ENCODE data around the gene AK1.
"Not testable (repeated sequence)": the region's sequence is repeated elsewhere in the genome, so short reads cannot be mapped to it uniquely, and the experiment has no call there.

Gene AK1

GRCh38 chr9:127884427-127884911, 7.0 kb upstream of the AK1 start:
- no peak for DNase-seq (ENCODE audit: low read depth)

- DNase-seq (ENCODE audit: low read depth) = no peak
Observed at GRCh38 chr9:127883959-127884358, 6.5 kb upstream of the AK1 start.

DNA sequence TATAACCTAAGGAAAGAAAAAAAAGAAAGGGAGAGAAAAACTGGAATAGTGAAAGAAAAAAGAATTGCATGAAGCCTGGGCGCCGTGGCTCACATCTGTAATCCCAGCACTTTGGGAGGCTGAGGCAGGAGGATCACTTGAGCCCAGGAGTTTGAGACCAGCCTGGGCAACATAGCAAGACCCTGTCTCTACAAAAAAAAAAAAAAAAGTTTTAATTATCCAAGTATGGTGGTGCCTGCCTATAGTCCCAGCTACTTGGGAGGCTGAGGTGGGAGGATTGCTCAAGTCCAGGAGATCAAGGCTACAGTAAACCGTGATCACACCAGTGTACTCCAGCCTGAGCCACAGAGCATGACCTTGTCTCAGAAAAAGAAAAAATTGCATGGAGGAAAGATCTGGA, 4.2 kb upstream of the AK1 start:
- DNase-seq (ENCODE audit: low read depth) = not testable (repeated sequence)

GRCh38 chr9:127880143-127880542, 2.7 kb upstream of the AK1 start:
- no peak for DNase-seq (ENCODE audit: low read depth)

DNA sequence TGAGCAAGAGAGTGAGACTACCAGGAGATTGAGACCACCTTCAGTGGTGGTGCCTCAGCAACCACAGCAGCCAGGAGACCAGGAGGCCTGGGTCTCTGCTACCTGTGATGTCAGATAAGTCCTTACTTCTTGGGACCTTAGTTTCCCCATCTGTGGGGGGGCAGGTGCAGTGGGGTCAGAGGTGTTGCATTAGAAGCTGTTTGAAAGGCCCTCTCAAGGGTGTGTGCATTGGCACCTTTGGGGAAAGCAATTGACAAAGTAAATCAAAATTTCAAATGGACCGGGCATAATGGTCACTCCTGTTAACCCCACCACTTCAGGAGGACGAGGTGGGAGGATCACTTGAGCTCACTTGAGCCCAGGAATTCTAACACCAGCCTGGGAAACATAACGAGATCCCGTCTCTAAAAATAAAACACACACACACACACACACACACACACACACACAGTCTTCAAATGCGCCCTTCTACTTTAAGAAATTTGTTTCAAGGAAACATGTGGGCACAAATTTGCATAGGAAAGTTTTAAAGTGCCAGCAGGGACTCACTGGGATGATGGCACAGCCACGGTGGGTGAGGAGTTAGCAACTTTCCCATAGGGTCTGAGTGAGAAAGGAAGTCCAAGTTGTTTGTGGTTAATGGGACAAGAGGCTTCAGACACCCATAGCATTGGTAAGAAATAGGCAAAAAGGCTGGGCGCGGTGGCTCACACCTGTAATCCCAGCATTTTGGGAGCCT, 1.3 kb upstream of the AK1 start:
- no peak for DNase-seq (ENCODE audit: low read depth)

DNA sequence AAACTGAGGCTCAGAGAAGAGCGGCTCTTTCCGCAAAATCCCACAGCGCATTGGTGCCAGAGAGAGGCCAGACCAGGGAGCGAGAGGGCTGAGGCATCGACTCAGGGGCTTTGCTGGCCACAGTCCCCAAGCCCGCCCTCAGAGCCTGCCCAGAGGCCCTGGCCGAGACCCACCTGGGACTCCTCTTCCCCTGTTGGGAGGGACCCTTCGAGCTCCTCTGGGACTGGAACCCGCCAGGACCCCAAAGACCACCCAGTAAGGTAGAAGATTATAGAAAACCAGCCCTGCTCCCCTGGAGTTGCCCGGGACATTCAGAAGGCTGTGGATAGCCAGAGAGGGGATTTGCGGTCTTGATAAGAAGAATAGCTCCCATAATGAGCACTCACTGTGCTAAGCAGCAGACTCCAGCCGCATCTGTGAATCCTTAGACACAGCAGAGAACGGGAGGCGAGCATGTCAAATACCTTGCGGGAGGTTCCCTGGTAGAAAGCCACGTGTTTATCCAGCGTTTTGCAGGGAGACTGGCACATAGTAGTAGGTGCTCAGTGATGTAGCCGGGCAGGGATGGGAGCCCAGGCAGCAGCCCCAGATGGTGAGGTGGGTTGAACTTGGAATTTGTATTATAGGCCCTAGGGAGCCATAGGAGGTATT, 651 bp upstream of the AK1 start:
- DNase-seq (ENCODE audit: low read depth) = no peak

DNA sequence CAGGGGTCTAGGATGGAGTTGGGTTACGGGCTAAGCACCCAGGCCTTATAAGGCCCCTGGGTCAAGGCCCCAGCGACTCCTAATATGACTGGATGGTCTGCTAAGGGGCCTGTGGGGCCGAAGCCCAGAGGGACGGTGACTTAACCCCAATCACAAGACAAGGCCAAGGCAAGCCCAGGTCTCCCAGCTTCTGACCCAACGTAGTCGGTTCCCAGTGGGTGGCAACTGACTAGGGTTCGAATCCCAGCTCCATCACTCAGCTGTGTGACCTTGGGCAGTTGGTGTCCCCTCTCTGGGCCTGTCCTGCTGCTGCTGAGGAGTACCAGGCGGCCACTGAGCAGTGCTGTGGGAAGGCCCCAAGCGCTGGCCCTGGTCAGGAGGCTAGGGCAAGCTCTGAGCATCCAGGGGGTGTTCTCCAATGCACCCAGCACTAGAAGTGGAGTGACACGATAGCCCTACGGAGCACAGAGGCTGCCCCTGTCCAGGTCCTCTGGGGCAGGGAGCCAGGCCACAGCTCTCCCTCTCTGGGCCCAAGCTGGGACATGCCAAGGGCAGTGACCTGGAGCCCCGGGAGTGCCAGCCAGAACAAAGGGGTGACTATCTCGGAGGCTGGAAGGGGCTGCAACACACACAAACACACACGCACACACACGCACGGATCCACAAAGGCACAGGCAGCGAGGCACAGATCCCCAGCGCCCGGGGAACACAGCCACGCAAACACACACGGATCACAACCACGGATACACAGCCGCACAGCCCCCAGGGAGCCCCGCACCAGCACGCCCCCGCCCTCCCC, 512 bp downstream of the AK1 start:
- DNase-seq (ENCODE audit: low read depth) = peak; percentile 27

DNA sequence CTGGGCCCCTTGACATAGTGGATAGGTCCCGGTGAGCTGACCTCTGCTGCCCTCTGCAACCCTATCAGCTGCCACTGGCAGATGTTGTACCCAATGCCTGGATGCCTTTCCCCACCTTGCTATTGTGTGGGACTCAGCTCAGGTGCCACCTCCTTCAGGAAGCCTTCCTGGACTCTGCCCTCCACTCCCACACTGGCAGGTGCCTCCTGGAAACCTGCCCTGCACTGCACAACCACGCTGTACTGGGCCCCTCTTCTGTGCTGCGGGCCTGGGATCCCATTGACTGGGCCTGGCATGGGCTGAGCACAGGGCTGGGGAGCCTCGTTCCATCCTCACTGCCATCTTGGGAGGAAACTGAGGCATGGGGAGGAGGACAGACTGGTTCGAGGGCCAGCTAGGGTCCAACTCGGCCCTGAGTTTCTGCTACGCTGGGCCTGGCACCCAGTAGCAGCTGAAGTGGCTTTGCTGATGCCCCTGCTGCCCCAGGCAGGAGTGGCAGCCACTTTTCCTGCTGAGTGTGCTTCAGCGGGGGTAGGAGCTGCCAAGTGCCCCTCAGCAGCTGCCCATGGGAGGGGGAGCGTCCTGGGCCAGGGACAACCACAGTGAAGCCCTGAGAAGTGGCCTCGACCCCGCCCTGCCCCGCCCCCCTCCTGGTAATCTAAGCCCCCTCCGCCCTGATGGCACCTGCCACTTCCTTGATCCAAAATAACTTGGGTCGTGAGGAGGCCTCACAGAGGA, 1.3 kb downstream of the AK1 start:
- no peak for DNase-seq (ENCODE audit: low read depth)

- DNase-seq (ENCODE audit: low read depth) = peak; percentile 53
Observed at GRCh38 chr9:127875306-127875966, 2.0 kb downstream of the AK1 start.

DNA sequence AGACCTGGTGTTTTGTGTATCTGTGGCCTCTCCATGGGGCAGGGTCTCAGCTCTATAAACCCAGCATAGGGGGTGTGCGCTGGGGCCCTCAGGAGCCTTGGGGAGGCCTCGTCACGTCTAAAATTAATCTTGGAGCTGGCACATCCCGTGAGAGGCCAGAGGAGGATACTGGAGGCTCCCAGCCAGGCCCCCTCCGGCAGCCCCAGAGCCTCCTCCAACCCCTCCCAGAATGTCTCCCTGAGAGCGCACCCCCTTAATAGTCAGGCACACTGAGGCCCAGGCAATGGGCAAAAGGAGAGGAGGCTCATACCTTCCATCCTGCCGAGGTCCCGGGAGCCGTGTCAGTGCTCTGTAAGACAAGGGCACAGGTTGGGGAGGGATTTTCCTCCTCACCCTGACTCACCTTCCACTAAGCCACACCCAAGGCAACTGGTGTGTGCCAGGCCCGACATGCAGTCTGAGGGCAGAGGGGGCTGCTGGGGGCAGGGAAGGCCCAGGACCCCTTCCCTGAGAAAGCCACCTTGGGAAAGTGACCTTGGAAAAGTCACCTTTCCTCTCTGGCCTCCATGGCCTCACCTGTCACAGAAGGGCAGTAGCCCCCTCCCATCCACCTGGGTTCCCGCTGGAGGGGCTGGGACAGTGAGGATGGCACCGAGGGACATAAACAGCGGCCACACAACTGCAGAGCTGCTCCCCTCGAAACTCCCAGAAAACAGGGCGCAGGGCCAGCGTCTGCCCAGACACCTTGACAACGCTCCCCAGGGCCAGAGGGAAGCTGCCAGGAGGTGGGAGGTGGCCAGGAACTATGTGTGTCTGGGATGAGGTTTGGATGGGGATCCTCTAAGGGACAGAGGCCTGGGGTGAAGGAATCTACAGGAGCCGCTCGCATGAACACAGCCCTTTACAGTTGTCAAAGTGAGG, 2.9 kb downstream of the AK1 start:
- DNase-seq (ENCODE audit: low read depth) = peak; percentile 35

- no peak for DNase-seq (ENCODE audit: low read depth)
Observed at GRCh38 chr9:127873886-127874285, 3.6 kb downstream of the AK1 start.

DNA sequence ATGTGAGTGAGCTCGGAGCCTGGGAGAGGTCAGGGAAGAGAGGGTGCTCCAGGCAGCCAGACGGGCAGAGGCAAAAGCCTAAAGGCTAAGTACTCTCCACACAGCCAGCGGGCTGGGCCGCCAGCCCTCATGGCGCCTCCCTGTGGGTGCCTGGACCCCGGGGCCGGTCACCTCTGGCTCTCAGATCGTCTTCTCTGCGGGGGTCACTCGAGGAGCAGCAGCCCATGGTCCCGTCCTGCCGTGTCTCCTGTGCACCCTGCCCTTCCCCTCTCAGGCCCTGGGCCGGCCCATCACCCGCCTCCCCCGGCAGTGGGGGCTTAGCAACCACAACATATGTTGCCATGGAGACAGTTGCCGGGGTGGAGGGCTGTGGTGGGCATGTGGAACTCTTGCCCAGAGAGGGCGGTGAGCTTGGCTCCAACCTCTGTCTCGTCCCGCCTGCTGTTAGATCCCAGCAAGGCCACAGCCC, 4.2 kb downstream of the AK1 start:
- no peak for DNase-seq (ENCODE audit: low read depth)

DNA sequence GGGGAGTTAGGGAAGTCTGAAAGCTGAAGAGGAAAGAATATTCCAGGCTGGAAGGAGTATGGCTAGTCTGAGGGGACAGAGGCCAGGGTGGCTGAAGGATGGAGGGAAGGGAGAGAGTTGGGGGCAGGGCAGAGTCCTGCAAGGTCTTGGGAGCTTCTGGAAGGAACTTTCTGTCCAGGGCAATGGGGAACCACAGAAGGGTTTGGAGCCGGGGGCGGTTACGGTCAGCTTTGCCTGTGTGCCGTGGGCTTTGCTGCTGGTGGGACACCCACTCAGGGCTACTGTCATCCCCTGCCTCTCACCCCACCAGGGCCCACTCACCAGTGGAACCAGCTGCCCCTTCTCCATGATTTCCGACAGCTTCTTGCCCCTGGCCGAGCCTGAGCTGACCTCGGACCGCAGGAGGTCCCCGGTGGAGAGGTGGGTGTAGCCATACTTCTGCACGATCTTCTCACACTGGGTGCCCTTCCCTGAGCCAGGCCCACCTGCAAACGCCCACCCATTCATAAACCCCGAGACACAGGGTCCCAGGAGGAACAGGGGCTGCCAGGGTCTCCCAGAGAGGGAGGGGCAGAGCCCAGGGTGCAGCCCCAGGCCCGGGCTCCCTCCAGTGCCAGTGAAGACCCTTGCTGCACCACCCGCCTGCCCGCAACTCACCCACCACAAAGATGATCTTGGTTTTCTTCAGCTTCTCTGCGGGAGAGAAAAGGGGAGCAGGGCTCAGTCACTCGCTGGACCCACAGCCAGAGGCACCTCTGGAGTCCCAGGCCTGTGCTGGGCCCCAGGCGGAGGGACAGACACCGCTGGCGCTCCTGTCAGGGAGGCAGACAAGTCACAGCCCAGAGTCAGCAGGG, 4.9 kb downstream of the AK1 start:
- no peak for DNase-seq (ENCODE audit: low read depth)

- DNase-seq (ENCODE audit: low read depth) = no peak
Observed at GRCh38 chr9:127871531-127871930, 5.9 kb downstream of the AK1 start.

- DNase-seq (ENCODE audit: low read depth) = no peak
Observed at GRCh38 chr9:127870887-127871286, 6.6 kb downstream of the AK1 start.

DNA sequence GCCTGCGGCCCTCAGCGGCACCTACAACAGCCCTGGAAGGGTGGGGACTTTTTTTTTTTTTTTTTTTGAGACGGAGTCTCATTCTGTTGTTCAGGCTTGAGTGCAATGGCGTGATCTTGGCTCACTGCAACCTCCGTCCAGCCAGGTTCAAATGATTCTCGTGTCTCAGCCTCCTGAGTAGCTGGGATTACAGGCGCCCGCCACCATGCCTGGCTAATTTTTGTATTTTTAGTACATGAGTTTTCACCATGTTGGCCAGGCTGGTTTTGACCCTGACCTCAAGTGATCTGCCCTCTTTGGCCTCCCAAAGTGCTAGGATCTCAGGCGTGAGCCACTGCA, 7.4 kb downstream of the AK1 start:
- not testable (repeated sequence) for DNase-seq (ENCODE audit: low read depth)

DNA sequence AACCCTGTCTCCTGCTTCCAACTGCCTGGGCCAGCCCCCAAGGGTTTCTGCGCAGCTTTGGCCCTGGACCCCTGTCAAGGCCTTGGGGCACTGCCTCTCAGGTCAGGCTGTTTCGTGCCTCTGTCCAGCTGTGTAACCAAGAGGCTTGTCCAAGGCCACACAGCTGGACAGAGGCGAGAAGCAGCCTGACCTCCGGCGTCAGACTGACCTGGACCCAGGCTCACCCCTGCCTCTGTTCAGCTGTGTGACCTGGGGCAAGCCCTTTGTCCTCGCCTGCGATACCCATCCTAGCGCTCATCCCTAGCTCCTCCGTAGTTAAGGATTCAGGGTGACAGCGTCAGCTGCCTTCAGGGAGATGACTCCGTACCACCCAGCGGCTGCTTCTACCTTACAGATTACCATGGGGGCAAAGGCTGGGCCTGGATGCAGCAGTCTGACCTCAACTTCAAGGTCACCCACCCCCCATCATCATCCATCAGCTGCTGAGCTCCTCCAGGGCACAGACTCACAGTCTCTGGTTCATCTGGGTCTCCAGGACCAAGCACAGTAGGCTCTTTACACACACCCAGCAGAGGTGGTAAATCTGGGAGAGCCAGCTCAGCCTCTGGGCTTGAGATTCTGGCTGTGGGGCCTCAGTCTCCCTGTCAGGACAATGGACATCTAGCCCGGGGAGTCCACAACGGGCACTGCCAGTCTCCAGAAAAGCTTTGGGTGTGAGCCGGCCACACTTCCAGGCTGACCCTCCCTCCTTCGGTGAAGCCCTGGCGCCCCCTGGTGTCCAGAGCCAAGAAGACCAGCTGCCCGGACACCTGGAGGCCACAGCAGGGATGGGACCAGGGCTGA, 7.9 kb downstream of the AK1 start:
- peak; percentile 89 for DNase-seq (ENCODE audit: low read depth)

DNA sequence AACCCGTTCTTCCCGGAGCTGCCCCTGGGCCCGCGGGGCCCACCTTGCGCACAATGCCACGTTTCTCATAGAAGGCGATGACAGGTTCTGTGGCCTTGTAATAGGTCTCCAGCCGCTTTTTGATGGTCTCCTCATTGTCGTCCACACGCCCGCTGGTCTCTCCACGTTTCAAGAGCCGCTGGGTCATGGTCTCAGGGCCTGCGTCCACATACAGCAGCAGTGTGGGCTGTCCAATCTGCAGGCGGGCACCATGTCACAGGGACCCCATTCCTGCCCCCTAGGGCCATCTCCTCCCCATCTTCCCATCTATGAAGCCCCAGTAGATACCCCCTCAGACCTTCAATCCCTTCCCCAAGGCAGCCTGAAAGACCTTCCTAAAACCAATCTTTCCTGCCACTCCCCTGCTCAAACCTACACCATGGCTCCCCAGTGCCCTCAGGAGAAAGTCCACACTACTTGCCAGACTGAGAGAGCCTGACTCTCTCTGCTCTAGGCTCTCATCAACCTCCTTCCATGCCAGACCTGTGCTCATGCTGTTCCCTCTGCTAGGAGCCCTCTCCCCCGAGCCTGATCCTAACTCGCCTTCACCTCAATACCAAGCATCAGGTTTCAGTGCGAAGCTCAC, 9.1 kb downstream of the AK1 start:
- DNase-seq (ENCODE audit: low read depth) = no peak
